Measurements from ENCODE around the gene MFGE8.

MFGE8 gene

GRCh38 chr15:88866295-88866881 is 46.8 kb downstream of the MFGE8 start:
- no peak for DNase-seq

- no peak for DNase-seq
Measured at GRCh38 chr15:88865498-88866099, 47.6 kb downstream of the MFGE8 start.

GRCh38 chr15:88864861-88865497 is 48.2 kb downstream of the MFGE8 start:
- DNase-seq: no peak

GRCh38 chr15:88863412-88863811 is 49.8 kb downstream of the MFGE8 start:
- DNase-seq: no peak

- no peak for DNase-seq
Measured at GRCh38 chr15:88860212-88860611, 53.0 kb downstream of the MFGE8 start.

GRCh38 chr15:88859550-88859949 is 53.6 kb downstream of the MFGE8 start:
- no peak for DNase-seq

- DNase-seq: no peak
Measured at GRCh38 chr15:88858934-88859333, 54.2 kb downstream of the MFGE8 start.

GRCh38 chr15:88852476-88852875 is 60.7 kb downstream of the MFGE8 start:
- no peak for DNase-seq

GRCh38 chr15:88849376-88850072 is 63.7 kb downstream of the MFGE8 start:
- DNase-seq: no peak

Data from left hindlimb (tissue), 1 donor.